SK-N-SH (cell line): ENCODE data around the gene ERI3. TPM values are rescaled to one million over a fixed set of nuclear protein-coding genes. Genes with fewer than 3 reads are reported as not detected.
A peak's percentile ranks its signal among the peaks of the same experiment; 100 is the strongest.

Experiments
- CTCF ChIA-PET: fragments of 300-600, 350-600 bp; formaldehyde crosslinking; extraction: SDS; loops from one replicate; lab custom pipeline; 2021; lab: Yijun Ruan, JAX
- POLR2A ChIA-PET: fragments of 350-600 bp; sonication (Branson Sonifier 250); formaldehyde crosslinking; extraction: SDS; loops from one replicate; lab custom pipeline; 2020; ENCODE audit warnings: antibody characterized with exemption, inconsistent platforms; lab: Yijun Ruan, JAX
- DNase-seq: peaks from one replicate; pipeline ENCODE4 v3.0.0; 2012
- H2AFZ ChIP-seq: fragments of 200-600 bp; sonication (generic); 2 replicates; pipeline ENCODE4 v1.8.1; 2016; ENCODE audit warnings: antibody characterized with exemption, mild to moderate bottlenecking, low read depth
- H3F3A ChIP-seq: fragments of 200-600 bp; sonication (generic); replicated peaks from 2 replicates; pipeline ENCODE3; 2016; ENCODE audit warnings: antibody characterized with exemption, mild to moderate bottlenecking; ENCODE audit not compliant: insufficient read depth
- H3K27ac ChIP-seq, 2 experiments: fragments of 200-500 bp in 1 of 2; fragments of 200-600 bp in 1 of 2; sonication (Bioruptor generic) in 1 of 2; sonication (generic), shearing (Covaris generic) in 1 of 2; 2 replicates each; pipeline versions ENCODE4 v1.5.1 to v1.6.1; 2014 to 2016; ENCODE audit warnings: low read depth in 2 of 2, inconsistent platforms in 1 of 2, low read length in 1 of 2, mild to moderate bottlenecking in 1 of 2, mixed read lengths in 1 of 2
- H3K27me3 ChIP-seq: fragments of 200-600 bp; sonication (generic), shearing (Covaris generic); 2 replicates; pipeline ENCODE4 v1.6.1; 2016; ENCODE audit warnings: mixed run types; ENCODE audit not compliant: insufficient read depth
- H3K36me3 ChIP-seq, 2 experiments: fragments of 200-500 bp in 1 of 2; fragments of 200-600 bp in 1 of 2; sonication (Bioruptor generic) in 1 of 2; sonication (generic) in 1 of 2; replicated peaks in 1 of 2; 2 replicates each; pipeline versions ENCODE3 to v1.5.1; 2014 to 2016; ENCODE audit warnings: low read length in 1 of 2, mild to moderate bottlenecking in 1 of 2; ENCODE audit not compliant: insufficient read depth in 2 of 2, control insufficient read depth in 1 of 2
- H3K4me1 ChIP-seq, 2 experiments: fragments of 200-500 bp in 1 of 2; fragments of 200-600 bp in 1 of 2; sonication (Bioruptor generic) in 1 of 2; sonication (generic), shearing (Covaris generic) in 1 of 2; 2 replicates each; pipeline versions ENCODE4 v1.5.1 to v1.6.1; 2014 to 2016; ENCODE audit warnings: low read depth in 1 of 2, low read length in 1 of 2, mixed run types in 1 of 2; ENCODE audit not compliant: insufficient read depth in 2 of 2, control insufficient read depth in 1 of 2
- H3K4me2 ChIP-seq: fragments of 200-600 bp; sonication (generic), shearing (Covaris generic); 2 replicates; pipeline ENCODE4 v1.6.1; 2017; ENCODE audit warnings: mixed run types
- H3K4me3 ChIP-seq, 2 experiments: fragments of 200-500 bp in 1 of 2; fragments of 200-600 bp in 1 of 2; sonication (Bioruptor generic) in 1 of 2; sonication (generic), shearing (Covaris generic) in 1 of 2; 2 replicates each; pipeline versions ENCODE4 v1.5.1 to v1.8.1; 2014 to 2016; ENCODE audit warnings: low read depth in 2 of 2, inconsistent platforms in 1 of 2, low read length in 1 of 2, mild to moderate bottlenecking in 1 of 2, mixed read lengths in 1 of 2, moderate library complexity in 1 of 2
- H3K79me2 ChIP-seq: fragments of 200-600 bp; sonication (generic); 2 replicates; pipeline ENCODE4 v1.8.1; 2017; ENCODE audit warnings: mild to moderate bottlenecking; ENCODE audit not compliant: insufficient read depth
- H3K9ac ChIP-seq: fragments of 200-600 bp; sonication (generic); 2 replicates; pipeline ENCODE4 v1.6.1; 2017; ENCODE audit warnings: mixed run types
- H3K9me2 ChIP-seq: fragments of 200-600 bp; sonication (generic); 2 replicates; pipeline ENCODE4 v1.6.1; 2017; ENCODE audit warnings: mixed run types
- H3K9me3 ChIP-seq: fragments of 200-600 bp; sonication (generic); 2 replicates; pipeline ENCODE4 v1.6.1; 2017; ENCODE audit warnings: mixed run types, mild to moderate bottlenecking, moderate library complexity
- H4K20me1 ChIP-seq: fragments of 200-600 bp; sonication (generic); 2 replicates; pipeline ENCODE4 v1.6.1; 2017; ENCODE audit warnings: mild to moderate bottlenecking, mixed run types; ENCODE audit not compliant: insufficient read depth
- ELF1 ChIP-seq: IDR thresholded peaks from 2 replicates; pipeline ENCODE4 v1.4.0; 2012
- FOXM1 ChIP-seq: IDR thresholded peaks from 2 replicates; pipeline ENCODE4 v1.4.0; 2012; ENCODE audit warnings: low read depth, mild to moderate bottlenecking
- GABPA ChIP-seq: IDR thresholded peaks from 2 replicates; pipeline ENCODE4 v1.4.0; 2012; ENCODE audit warnings: low read depth, mild to moderate bottlenecking
- RAD21 ChIP-seq: IDR thresholded peaks from 2 replicates; pipeline ENCODE4 v1.6.1; 2012; ENCODE audit warnings: mild to moderate bottlenecking, low read length
- SMC3 ChIP-seq: IDR thresholded peaks from 2 replicates; pipeline ENCODE4 v1.6.1; 2012; ENCODE audit warnings: low read depth, low read length, improper control_type of control experiment
- YY1 ChIP-seq: IDR thresholded peaks from 2 replicates; pipeline ENCODE4 v1.4.0; 2012; ENCODE audit warnings: low read depth, mild to moderate bottlenecking
- ZBTB33 ChIP-seq: IDR thresholded peaks from 2 replicates; pipeline ENCODE4 v1.4.0; 2012; ENCODE audit warnings: low read depth, borderline replicate concordance
- WGBS: methylation state at CpG from one replicate; pipeline ENCODE4 v1.1.6; 2017; ENCODE audit warnings: low lambda C conversion rate; 5-methylcytosine and 5-hydroxymethylcytosine counted together
- polyA plus RNA-seq, 3 experiments: library from polyadenylated mRNA; depleted of rRNA; stranded (reverse); fragments of >200 nt; gene quantifications; 2 replicates each; pipeline ENCODE4 v1.2.3, GENCODE V29; 2012
- TF ChIP-seq, protein P1 (sequence below): fragments of 150-350 bp; IDR thresholded peaks from 2 replicates; pipeline ENCODE4 v1.6.1; 2017; ENCODE audit warnings: antibody characterized with exemption, low read length, low read depth, borderline replicate concordance
- TF ChIP-seq, protein P2 (sequence below): fragments of 200-600 bp; sonication (generic); IDR thresholded peaks from 2 replicates; pipeline ENCODE4 v1.6.1; 2017; ENCODE audit warnings: antibody characterized with exemption, mild to moderate bottlenecking, moderate library complexity
- TF ChIP-seq, protein P3 (sequence below): IDR thresholded peaks from 2 replicates; pipeline ENCODE4 v1.6.1; 2012; ENCODE audit warnings: mild to moderate bottlenecking, low read depth, low read length, moderate library complexity

Gene ERI3
- polyA plus RNA-seq, 1 of the 3 experiments (the other 2 are of a cell fraction) = 60.7 TPM

DNA sequence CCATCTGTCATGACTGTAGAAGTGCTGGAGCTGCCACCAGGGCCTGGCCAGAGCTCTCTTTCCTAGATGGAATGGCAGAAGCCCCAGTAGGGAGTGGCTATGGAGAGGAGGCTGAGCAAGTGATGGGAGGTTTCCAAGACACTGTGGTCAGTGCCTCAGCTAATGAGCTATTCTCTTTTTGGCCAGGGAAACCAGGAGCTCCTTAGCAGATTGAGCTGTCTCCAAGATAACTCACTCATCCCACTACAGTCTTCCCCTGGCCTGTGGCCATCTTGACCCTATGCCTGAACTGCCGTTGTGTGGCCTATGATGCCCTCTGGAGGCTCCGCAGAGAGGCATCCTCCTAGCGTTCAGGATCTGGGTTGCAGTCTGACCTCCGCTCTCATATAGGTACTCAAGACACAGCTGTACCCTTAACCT, 60.5 kb downstream of the ERI3 start:
- TF ChIP-seq ELF1 (no peak), ZBTB33 (no peak), RAD21 (peak; percentile 49), SMC3 (peak; percentile 34), YY1 (no peak), FOXM1 (no peak), GABPA (no peak)
- TF ChIP-seq, protein P1, sequence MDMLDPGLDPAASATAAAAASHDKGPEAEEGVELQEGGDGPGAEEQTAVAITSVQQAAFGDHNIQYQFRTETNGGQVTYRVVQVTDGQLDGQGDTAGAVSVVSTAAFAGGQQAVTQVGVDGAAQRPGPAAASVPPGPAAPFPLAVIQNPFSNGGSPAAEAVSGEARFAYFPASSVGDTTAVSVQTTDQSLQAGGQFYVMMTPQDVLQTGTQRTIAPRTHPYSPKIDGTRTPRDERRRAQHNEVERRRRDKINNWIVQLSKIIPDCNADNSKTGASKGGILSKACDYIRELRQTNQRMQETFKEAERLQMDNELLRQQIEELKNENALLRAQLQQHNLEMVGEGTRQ = no peak
- TF ChIP-seq, protein P2, sequence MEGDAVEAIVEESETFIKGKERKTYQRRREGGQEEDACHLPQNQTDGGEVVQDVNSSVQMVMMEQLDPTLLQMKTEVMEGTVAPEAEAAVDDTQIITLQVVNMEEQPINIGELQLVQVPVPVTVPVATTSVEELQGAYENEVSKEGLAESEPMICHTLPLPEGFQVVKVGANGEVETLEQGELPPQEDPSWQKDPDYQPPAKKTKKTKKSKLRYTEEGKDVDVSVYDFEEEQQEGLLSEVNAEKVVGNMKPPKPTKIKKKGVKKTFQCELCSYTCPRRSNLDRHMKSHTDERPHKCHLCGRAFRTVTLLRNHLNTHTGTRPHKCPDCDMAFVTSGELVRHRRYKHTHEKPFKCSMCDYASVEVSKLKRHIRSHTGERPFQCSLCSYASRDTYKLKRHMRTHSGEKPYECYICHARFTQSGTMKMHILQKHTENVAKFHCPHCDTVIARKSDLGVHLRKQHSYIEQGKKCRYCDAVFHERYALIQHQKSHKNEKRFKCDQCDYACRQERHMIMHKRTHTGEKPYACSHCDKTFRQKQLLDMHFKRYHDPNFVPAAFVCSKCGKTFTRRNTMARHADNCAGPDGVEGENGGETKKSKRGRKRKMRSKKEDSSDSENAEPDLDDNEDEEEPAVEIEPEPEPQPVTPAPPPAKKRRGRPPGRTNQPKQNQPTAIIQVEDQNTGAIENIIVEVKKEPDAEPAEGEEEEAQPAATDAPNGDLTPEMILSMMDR = peak; percentile 25; the same call in 1 of the 2 replicates
- TF ChIP-seq, protein P3, sequence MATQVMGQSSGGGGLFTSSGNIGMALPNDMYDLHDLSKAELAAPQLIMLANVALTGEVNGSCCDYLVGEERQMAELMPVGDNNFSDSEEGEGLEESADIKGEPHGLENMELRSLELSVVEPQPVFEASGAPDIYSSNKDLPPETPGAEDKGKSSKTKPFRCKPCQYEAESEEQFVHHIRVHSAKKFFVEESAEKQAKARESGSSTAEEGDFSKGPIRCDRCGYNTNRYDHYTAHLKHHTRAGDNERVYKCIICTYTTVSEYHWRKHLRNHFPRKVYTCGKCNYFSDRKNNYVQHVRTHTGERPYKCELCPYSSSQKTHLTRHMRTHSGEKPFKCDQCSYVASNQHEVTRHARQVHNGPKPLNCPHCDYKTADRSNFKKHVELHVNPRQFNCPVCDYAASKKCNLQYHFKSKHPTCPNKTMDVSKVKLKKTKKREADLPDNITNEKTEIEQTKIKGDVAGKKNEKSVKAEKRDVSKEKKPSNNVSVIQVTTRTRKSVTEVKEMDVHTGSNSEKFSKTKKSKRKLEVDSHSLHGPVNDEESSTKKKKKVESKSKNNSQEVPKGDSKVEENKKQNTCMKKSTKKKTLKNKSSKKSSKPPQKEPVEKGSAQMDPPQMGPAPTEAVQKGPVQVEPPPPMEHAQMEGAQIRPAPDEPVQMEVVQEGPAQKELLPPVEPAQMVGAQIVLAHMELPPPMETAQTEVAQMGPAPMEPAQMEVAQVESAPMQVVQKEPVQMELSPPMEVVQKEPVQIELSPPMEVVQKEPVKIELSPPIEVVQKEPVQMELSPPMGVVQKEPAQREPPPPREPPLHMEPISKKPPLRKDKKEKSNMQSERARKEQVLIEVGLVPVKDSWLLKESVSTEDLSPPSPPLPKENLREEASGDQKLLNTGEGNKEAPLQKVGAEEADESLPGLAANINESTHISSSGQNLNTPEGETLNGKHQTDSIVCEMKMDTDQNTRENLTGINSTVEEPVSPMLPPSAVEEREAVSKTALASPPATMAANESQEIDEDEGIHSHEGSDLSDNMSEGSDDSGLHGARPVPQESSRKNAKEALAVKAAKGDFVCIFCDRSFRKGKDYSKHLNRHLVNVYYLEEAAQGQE = no peak
- peaks cover 0 to 69% of the 10 kb centered on the region in 2 experiments for H3K36me3 ChIP-seq
- no peaks in the 10 kb centered on the region for H3F3A ChIP-seq
- POLR2A ChIA-PET = no interaction called here
- H3K9me3 ChIP-seq = no peaks in the 10 kb centered on the region
- H3K27me3 ChIP-seq = no peaks in the 10 kb centered on the region
- no peak overlapping the region for H3K9ac ChIP-seq
- H4K20me1 ChIP-seq = no peaks in the 10 kb centered on the region
- no peak overlapping the region for H3K4me2 ChIP-seq
- H3K27ac ChIP-seq = peak overlapping the region in 1 of 2 experiments; percentile 69; a peak in 2 of 4 replicates
- DNase-seq = peak; percentile 41
- no peak overlapping the region for H3K4me3 ChIP-seq
- WGBS = 74% methylated on average over 4 of the region's 4 CpGs
- H3K79me2 ChIP-seq = no peaks in the 10 kb centered on the region
- H3K9me2 ChIP-seq = no peaks in the 10 kb centered on the region
- H3K4me1 ChIP-seq = peaks cover 0 to 26% of the 10 kb centered on the region in 2 experiments; a peak in 1 of 4 replicates
- no peak overlapping the region for H2AFZ ChIP-seq
- CTCF ChIA-PET = interaction anchor here (1.1 to 7.2 kb wide), 11 partner anchors 12 to 81 kb away, joined by 3 to 78 read pairs (median 7); partner anchors contain the start of gene DMAP1
